Measurements from ENCODE around the gene DLGAP5.

The DLGAP5 gene

DNA sequence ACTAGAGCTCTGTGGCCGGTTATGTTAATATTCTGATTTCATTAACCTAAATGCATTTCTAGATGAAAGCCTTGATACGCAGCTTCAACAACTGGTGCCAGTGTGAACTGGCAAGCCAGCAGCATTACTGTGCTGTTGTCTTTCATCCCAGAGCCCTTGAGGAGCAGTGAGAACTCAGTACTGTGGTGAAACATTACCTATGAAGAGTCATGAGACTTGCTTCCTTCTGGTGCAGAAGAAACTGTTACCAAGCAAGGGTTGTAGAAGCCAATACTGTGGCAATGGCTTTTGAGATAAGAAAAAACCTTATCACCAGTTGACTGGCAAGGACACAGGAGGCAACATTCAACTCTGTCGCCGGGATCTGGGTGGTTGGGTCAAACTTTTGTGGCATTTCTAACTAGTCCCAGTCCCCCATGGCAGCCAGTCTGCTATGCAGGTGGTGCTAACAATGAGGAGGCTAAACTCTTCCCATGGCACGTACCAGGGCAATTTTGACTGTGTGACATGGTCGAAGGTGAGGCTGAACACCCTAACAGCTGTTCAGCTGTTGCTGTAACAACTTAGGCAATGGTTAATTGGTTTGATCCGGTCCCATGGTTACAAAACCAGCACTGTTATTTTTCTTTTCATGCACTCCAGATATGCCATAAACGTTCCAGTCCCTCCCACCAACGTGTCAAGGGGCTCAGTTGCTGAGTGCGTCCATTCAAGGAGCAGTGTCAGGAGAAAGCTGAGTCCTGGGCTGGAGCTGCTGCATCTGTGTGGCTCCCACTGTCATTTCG, 74.9 kb downstream of the DLGAP5 start:
- no peak overlapping the region for H3K4me3 ChIP-seq (ENCODE audit: low read depth, low read length)
- no peak for DNase-seq (ENCODE audit: low read depth)

DNA sequence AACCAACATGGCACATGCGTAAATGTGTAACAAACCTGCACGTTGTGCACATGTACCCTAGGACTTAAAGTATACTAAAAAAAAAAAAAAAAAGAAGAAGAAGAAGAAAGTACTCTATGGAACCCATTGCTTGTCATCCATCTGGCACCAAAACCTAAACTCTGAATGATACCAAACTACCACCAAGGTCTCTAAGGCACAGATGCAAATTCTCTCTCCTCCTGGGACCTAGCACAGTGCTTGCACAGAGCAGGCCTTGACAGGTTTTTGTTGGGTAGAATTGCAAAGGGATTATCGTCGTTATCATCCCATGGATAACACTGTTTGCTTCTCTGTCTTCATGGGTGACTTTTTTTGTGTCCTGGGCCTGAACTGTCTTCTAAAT, 75.5 kb downstream of the DLGAP5 start:
- no peak overlapping the region for H3K4me3 ChIP-seq (ENCODE audit: low read depth, low read length)
- DNase-seq (ENCODE audit: low read depth) = no peak
- TF ChIP-seq, protein P1, sequence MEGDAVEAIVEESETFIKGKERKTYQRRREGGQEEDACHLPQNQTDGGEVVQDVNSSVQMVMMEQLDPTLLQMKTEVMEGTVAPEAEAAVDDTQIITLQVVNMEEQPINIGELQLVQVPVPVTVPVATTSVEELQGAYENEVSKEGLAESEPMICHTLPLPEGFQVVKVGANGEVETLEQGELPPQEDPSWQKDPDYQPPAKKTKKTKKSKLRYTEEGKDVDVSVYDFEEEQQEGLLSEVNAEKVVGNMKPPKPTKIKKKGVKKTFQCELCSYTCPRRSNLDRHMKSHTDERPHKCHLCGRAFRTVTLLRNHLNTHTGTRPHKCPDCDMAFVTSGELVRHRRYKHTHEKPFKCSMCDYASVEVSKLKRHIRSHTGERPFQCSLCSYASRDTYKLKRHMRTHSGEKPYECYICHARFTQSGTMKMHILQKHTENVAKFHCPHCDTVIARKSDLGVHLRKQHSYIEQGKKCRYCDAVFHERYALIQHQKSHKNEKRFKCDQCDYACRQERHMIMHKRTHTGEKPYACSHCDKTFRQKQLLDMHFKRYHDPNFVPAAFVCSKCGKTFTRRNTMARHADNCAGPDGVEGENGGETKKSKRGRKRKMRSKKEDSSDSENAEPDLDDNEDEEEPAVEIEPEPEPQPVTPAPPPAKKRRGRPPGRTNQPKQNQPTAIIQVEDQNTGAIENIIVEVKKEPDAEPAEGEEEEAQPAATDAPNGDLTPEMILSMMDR (IDR thresholded peaks at IDR 0.05; ENCODE audit: low read depth, low read length) = no peak
- TF ChIP-seq, protein P2, sequence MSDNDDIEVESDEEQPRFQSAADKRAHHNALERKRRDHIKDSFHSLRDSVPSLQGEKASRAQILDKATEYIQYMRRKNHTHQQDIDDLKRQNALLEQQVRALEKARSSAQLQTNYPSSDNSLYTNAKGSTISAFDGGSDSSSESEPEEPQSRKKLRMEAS (IDR thresholded peaks at IDR 0.05; ENCODE audit: low read depth, low read length) = no peak
- TF ChIP-seq MYC (IDR thresholded peaks at IDR 0.05; ENCODE audit: low read depth, low read length) (no peak), POLR2A (IDR thresholded peaks at IDR 0.05; ENCODE audit: extremely low read depth, insufficient read length) (no peak)

More for the DNA sequence above, 74.9 kb downstream of the DLGAP5 start:
- TF ChIP-seq, protein P1 (IDR thresholded peaks at IDR 0.05; ENCODE audit: low read depth, low read length) = no peak
- TF ChIP-seq POLR2A (IDR thresholded peaks at IDR 0.05; ENCODE audit: extremely low read depth, insufficient read length) (no peak), MYC (IDR thresholded peaks at IDR 0.05; ENCODE audit: low read depth, low read length) (no peak; the same call in none of the 2 replicates)
- TF ChIP-seq, protein P2 (IDR thresholded peaks at IDR 0.05; ENCODE audit: low read depth, low read length) = no peak

DNA sequence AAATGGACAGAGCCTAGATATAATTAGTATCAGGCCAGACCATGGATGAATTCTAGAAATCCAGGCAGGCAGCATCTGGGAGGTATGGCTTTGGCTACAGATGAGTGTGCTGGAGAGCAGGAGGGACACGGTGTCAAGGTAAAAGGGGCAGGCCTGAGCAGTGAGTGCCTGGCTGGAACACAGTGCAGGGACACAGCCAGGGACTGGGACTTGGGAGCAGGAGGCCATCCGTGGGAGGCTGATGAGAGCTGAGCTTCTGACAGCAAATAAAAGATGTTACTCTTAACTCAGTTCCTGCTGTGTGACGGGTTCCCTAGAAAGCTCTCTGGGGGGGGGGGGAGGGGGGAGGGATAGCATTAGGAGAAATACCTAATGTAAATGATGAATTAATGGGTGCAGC, 75.9 kb downstream of the DLGAP5 start:
- TF ChIP-seq, protein P2 (IDR thresholded peaks at IDR 0.05; ENCODE audit: low read depth, low read length) = no peak
- TF ChIP-seq MYC (IDR thresholded peaks at IDR 0.05; ENCODE audit: low read depth, low read length) (no peak), POLR2A (IDR thresholded peaks at IDR 0.05; ENCODE audit: extremely low read depth, insufficient read length) (no peak)
- TF ChIP-seq, protein P1 (IDR thresholded peaks at IDR 0.05; ENCODE audit: low read depth, low read length) = no peak
- H3K4me3 ChIP-seq (ENCODE audit: low read depth, low read length) = no peak overlapping the region
- no peak for DNase-seq (ENCODE audit: low read depth)

DNA sequence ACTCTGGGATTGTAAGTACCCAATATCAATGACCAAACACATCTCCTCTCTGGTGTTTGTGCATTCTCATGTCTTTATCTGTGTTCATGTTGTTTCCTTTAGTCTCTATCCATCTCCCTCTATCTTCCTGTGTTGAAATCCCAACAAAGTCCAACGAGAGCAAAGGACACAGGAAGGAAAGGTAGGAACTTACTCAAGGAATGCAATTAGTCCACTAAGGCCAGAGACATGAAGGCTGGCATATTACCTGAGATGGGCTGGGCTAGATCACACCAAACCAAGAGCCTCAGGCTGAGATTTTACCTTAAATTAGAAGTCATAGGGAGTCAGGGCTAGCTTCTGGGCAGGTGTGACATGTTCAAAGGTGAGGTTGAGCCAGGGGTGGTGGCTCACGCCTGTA, 76.7 kb downstream of the DLGAP5 start:
- TF ChIP-seq, protein P2 (IDR thresholded peaks at IDR 0.05; ENCODE audit: low read depth, low read length) = no peak
- TF ChIP-seq, protein P1 (IDR thresholded peaks at IDR 0.05; ENCODE audit: low read depth, low read length) = no peak
- TF ChIP-seq POLR2A (IDR thresholded peaks at IDR 0.05; ENCODE audit: extremely low read depth, insufficient read length) (no peak), MYC (IDR thresholded peaks at IDR 0.05; ENCODE audit: low read depth, low read length) (no peak)
- H3K4me3 ChIP-seq (ENCODE audit: low read depth, low read length) = no peak overlapping the region
- no peak for DNase-seq (ENCODE audit: low read depth)

DNA sequence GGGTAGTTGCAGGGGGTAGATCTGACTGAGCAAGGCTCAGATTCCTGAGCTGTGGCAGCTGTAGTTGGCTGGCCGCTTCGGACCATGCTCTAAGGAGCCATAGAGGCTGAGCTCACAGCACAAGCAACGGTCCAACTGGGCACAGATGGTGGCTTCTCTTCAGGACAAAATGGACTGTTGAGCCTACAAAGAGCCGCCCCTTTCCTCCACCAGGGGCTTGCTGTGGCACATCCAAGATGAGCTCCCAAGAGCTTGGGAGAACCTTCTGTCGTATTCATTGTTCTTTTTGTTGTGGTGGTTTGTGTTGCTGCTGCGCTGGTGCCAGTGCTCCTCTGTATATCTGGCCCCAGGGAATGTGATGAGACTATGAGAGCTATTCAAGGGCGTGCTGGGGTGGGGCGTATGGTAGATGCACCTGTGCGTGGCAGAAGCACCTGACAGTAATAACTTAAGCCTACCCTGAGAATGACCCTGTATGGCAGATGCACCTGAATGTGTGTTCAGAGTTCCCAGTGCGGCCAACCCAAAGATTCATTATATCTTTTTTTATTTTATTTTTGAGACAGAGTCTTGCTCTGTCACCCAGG, 80.2 kb downstream of the DLGAP5 start:
- no peak for DNase-seq (ENCODE audit: low read depth)
- no peak for TF ChIP-seq POLR2A (IDR thresholded peaks at IDR 0.05; ENCODE audit: extremely low read depth, insufficient read length)
- no peak for TF ChIP-seq MYC (IDR thresholded peaks at IDR 0.05; ENCODE audit: low read depth, low read length)
- TF ChIP-seq, protein P2 (IDR thresholded peaks at IDR 0.05; ENCODE audit: low read depth, low read length) = no peak
- TF ChIP-seq, protein P1 (IDR thresholded peaks at IDR 0.05; ENCODE audit: low read depth, low read length) = no peak
- H3K4me3 ChIP-seq (ENCODE audit: low read depth, low read length) = no peak overlapping the region
